KOPT-K1 (cell line): Measurements from ENCODE around the gene C11orf68.
"Not testable (repeated sequence)": the region's sequence is repeated elsewhere in the genome, so short reads cannot be mapped to it uniquely, and the experiment has no call there.

Experiments
- H3K27ac ChIP-seq: fragments of 200-600 bp; sonication (generic); 2 replicates; pipeline ENCODE4 v1.5.1; 2016; ENCODE audit warnings: antibody characterized with exemption, mild to moderate bottlenecking, low read depth, low read length; ENCODE audit not compliant: poor library complexity, severe bottlenecking
- H3K36me3 ChIP-seq: fragments of 200-600 bp; sonication (generic); 2 replicates; pipeline ENCODE4 v1.5.1; 2017; ENCODE audit warnings: antibody characterized with exemption, mild to moderate bottlenecking, low read length, moderate library complexity; ENCODE audit not compliant: insufficient read depth
- H3K9me3 ChIP-seq: fragments of 200-600 bp; sonication (generic); 2 replicates; pipeline ENCODE4 v1.5.1; 2017; ENCODE audit warnings: antibody characterized with exemption, low read length, mild to moderate bottlenecking; ENCODE audit not compliant: insufficient read depth, poor library complexity, severe bottlenecking

C11orf68 gene

GRCh38 chr11:65918211-65919140, at the start of gene C11orf68:
Gene C11orf68, minus strand, starts transcription at chr11:65919062. Its CDS starts 31 bp downstream, at chr11:65919031.
- Histone ChIP-seq H3K27ac (peak within 1 kb of the TSS; percentile 90), H3K9me3 (no peaks in the 10 kb centered on the region), H3K36me3 (peaks cover 29% of the 10 kb centered on the region)

DNA sequence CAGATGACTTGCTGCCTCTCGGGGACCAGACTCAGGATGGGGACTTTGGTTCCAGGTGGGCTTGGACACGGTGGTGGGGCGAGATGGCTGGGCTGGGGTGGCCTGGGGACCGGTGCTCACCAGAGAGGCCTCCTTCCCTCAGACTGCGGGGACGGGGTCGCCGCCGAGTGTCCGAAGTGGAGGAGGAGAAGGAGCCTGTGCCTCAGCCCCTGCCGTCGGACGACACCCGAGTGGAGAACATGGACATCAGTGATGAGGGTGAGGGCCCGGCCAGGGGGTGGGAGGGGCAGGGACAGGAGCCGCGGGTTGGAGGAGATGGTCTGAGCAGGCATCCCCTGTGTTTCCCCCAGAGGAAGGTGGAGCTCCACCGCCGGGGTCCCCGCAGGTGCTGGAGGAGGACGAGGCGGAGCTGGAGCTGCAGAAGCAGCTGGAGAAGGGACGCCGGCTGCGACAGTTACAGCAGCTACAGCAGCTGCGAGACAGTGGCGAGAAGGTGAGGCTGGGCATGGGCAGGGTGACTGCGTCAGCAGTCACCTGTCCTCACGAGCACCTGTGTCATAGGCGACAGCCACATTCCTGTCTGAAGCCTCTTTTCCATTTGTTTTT, 48.6 kb upstream of the C11orf68 start:
- Histone ChIP-seq H3K9me3 (no peaks in the 10 kb centered on the region), H3K27ac (no peak overlapping the region), H3K36me3 (peaks cover 87% of the 10 kb centered on the region)

DNA sequence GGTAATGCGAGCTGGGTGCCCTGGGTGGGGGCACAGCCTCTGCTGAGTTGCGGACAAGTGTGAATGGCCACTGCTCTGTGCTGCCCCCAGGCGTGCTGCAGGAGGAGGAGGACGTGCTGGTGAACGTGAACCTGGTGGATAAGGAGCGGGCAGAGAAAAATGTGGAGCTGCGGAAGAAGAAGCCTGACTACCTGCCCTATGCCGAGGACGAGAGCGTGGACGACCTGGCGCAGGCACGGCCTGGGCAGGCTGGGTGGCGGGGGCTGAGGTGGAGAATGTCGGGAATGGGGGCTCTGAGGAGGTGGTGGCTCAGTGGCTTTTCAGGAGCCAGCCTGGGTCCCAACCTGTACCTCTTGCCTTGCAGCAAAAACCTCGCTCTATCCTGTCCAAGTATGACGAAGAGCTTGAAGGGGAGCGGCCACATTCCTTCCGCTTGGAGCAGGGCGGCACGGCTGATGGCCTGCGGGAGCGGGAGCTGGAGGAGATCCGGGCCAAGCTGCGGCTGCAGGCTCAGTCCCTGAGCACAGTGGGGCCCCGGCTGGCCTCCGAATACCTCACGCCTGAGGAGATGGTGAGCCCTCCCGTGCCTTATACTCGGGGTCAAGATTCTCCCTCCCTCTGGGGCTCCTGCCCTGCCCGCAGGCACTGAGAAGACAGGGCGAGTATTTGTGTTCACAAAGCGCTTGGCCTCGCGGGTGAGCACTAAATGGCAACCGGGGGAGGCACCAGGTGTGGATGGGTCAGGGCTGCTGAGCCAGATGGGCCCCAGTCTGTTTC, 47.3 kb upstream of the C11orf68 start:
- Histone ChIP-seq H3K9me3 (no peaks in the 10 kb centered on the region), H3K36me3 (peaks cover 77% of the 10 kb centered on the region), H3K27ac (no peak overlapping the region)

DNA sequence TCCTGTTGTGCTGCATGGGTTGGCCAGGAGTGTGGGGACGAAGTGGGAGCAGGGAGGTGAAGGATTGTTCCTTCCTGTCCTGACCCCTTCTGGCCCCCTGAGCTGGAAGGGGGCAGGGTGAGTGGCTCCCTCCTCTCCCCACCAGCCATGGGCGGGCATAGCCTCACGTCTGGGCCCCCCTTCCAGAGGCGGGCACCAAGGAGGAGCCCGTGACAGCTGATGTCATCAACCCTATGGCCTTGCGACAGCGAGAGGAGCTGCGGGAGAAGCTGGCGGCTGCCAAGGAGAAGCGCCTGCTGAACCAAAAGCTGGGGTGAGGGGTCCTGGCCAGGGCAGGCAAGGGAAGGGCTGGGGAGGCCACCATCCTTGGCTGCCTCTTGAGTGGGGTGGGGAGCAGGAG, 46.0 kb upstream of the C11orf68 start:
- Histone ChIP-seq H3K36me3 (peaks cover 68% of the 10 kb centered on the region), H3K9me3 (no peaks in the 10 kb centered on the region), H3K27ac (no peak overlapping the region)

DNA sequence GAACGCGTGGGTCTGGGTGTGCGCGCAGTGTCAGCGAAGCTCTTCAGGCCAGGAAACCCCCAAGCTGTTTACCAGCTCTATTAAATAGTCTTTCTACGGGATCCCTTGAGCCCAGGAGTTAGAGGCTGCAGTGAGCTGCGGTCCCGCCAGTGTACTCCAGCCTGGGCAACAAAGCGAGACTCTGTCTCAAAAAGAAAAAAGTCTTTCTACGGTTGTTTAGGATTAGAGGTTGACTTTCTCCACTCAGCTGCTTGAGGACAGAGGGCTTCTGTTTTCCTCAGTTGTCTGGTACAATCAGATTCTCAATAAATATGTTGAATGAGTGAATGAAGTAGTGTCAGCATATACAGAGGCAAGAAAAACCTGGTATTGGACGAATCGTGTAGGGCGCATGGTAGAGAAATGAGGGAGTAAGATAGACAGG, 43.3 kb upstream of the C11orf68 start:
- H3K27ac ChIP-seq, result peak overlapping the region; percentile 82
- no peaks in the 10 kb centered on the region for H3K9me3 ChIP-seq
- H3K36me3 ChIP-seq, result peaks cover 40% of the 10 kb centered on the region

DNA sequence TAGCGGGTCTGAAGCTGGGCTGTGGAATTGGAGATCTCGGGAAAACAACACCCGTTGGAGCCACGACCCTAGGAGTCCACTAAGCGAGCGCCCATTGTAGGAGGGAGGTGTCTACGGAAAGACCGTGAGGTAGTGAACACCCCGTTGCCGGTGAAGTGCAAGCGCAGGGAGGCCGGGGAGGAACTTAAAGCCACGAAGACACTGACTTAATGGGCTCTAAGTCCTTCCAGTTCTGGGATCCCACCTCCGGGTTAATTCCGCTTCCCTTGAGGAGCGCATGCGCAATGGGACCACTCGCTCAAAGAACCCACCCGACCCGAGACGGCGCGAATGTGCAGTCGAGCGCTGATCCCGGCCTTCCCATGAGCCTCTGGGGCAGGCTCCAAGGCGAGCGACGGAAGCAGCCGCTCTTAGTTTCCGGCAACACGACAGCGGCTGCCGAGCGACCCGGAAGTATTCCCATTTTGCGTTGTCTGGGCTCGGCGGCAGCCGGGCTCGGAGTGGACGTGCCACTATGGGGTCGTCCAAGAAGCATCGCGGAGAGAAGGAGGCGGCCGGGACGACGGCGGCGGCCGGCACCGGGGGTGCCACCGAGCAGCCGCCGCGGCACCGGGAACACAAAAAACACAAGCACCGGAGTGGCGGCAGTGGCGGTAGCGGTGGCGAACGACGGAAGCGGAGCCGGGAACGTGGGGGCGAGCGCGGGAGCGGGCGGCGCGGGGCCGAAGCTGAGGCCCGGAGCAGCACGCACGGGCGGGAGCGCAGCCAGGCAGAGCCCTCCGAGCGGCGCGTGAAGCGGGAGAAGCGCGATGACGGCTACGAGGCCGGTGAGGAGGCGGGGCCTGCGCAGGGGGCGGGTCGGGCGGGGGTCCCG, 42.6 kb upstream of the C11orf68 start, which contains the start of gene SART1:
SART1 (plus strand) TSS at position 468 of the 874 bp plus-strand sequence; CDS start at position 515, 47 bp downstream.
- H3K9me3 ChIP-seq, result no peaks in the 10 kb centered on the region
- H3K27ac ChIP-seq, result peak within 1 kb of the TSS; percentile 82
- peaks cover 34% of the 10 kb centered on the region for H3K36me3 ChIP-seq

GRCh38 chr11:65960824-65961266, 42.0 kb upstream of the C11orf68 start:
- Histone ChIP-seq H3K9me3 (no peaks in the 10 kb centered on the region), H3K36me3 (peaks cover 27% of the 10 kb centered on the region), H3K27ac (peak overlapping the region; percentile 82)

GRCh38 chr11:65958774-65959420, 40.0 kb upstream of the C11orf68 start:
- peak overlapping the region; percentile 13 for H3K27ac ChIP-seq
- no peaks in the 10 kb centered on the region for H3K9me3 ChIP-seq
- H3K36me3 ChIP-seq, result peaks cover 8% of the 10 kb centered on the region

DNA sequence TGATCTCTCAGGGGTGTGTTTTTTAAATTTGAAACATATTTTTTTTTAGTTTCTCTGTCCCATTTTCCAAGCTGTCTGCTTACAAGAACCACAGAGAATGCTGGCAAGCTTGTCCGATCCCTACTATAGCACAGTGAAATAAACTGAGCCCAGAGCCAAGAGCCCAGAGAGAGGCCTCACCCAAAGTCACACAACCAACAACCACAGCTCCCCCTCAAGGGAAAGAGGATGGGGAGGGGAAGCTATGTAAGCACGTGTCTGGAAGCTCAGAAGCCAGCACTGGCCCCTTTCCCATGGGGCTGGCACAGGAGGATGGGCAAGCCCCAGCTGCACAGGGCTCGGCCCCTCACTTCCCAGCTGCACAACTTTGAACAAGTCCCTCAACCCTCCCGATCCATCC, 39.4 kb upstream of the C11orf68 start:
- H3K9me3 ChIP-seq, result no peaks in the 10 kb centered on the region
- 0 out of 2 replicates have a peak, but pooled peaks cover 2% of the 10 kb centered on the region for H3K36me3 ChIP-seq
- peak overlapping the region; percentile 13 for H3K27ac ChIP-seq

- Histone ChIP-seq H3K9me3 (no peaks in the 10 kb centered on the region), H3K27ac (no peak overlapping the region), H3K36me3 (no peaks in the 10 kb centered on the region)
Measured at GRCh38 chr11:65954771-65955170, 35.9 kb upstream of the C11orf68 start.

DNA sequence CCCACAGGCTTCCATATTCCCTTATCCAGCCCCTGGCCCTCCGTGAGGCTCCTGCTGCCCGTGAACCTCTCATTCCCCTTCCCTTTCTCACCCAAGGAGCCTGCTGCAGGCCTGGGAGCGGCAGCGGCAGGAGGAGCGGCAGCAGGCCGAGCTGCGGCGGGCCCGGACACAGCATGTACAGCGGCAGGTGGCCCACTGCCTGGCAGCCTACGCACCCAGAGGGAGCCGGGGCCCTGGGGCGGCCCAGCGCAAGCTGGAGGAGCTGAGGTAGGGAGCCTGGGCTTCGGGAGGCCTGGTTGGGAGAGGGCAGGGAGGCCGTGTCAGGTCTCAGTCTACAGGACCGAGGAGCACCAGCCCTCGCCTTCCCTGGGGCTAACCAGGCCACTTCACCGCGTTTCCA, 34.6 kb upstream of the C11orf68 start:
- H3K27ac ChIP-seq, result no peak overlapping the region
- no peaks in the 10 kb centered on the region for H3K36me3 ChIP-seq
- H3K9me3 ChIP-seq, result no peaks in the 10 kb centered on the region

GRCh38 chr11:65952052-65952521, 33.2 kb upstream of the C11orf68 start:
- no peak overlapping the region for H3K27ac ChIP-seq
- no peaks in the 10 kb centered on the region for H3K9me3 ChIP-seq
- no peaks in the 10 kb centered on the region for H3K36me3 ChIP-seq

DNA sequence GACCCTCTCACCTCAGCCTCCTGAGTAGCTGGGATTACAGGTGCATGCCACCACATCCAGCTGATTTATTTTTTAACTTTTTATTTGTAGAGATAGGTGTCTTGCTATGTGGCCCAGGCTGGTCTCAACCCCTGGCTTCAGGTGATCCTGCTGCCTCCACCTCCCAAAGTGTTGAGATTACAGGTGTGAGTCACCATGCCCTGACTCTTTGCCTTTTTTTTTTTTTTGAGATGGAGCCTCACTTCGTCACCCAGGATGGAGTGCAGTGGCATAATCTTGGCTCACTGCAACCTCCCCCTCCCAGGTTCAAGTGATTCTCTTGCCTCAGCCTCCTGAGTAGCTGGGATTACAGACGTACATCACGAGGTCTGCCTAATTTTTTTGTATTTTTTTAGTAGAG, 32.8 kb upstream of the C11orf68 start:
- H3K27ac ChIP-seq, H3K36me3 ChIP-seq, H3K9me3 ChIP-seq: not testable (repeated sequence)

- not testable (repeated sequence) for H3K36me3 ChIP-seq, H3K9me3 ChIP-seq, H3K27ac ChIP-seq
Measured at GRCh38 chr11:65950711-65951110, 31.8 kb upstream of the C11orf68 start.
